Esophagus muscularis mucosa (tissue), 4 donors: ENCODE measurements around the gene SLC16A5. TPM values are rescaled to one million over a fixed set of nuclear protein-coding genes. Genes with fewer than 3 reads are reported as not detected.

Source experiments
- DNase-seq: peaks from one replicate; pipeline ENCODE4 v3.0.0-alpha.2; 2017; ENCODE audit errors: extremely low spot score
- H3K27ac ChIP-seq, 4 donors: fragments of 200-600 bp; sonication (generic); replicated peaks in 1 of 4; 1 replicate in 3 of 4; 2 replicates in 1 of 4; pipeline ENCODE4 v1.5.1; 2016 to 2019; ENCODE audit warnings: mild to moderate bottlenecking in 1 of 4
- H3K27me3 ChIP-seq, 4 donors: fragments of 200-600 bp; sonication (generic); one replicate each; pipeline versions ENCODE4 v1.5.1 to v1.6.0; 2016 to 2019
- H3K36me3 ChIP-seq, 4 donors: fragments of 200-600 bp; sonication (generic); one replicate each; pipeline ENCODE4 v1.5.1; 2016 to 2019
- H3K4me1 ChIP-seq, 4 donors: fragments of 200-600 bp; sonication (generic); one replicate each; pipeline ENCODE4 v1.5.1; 2016 to 2019
- H3K4me3 ChIP-seq, 4 donors: fragments of 200-600 bp; sonication (generic); 1 replicate in 2 of 4; 2 replicates in 2 of 4; pipeline ENCODE4 v1.5.1; 2016 to 2019; ENCODE audit warnings: mild to moderate bottlenecking in 4 of 4, moderate library complexity in 1 of 4
- H3K9me3 ChIP-seq, 4 donors: fragments of 200-600 bp; sonication (generic); 1 replicate in 3 of 4; 2 replicates in 1 of 4; pipeline ENCODE4 v1.5.1; 2016 to 2019
- EP300 ChIP-seq: sonication (generic); formaldehyde crosslinking; IDR thresholded peaks from one replicate; pipeline ENCODE4 v1.6.1; 2017; ENCODE audit warnings: antibody characterized with exemption
- POLR2A ChIP-seq: fragments of 450-650 bp; IDR thresholded peaks from one replicate; pipeline ENCODE4 v1.6.1; 2017; ENCODE audit warnings: antibody characterized with exemption, moderate library complexity, mild to moderate bottlenecking, low read depth
- POLR2AphosphoS5 ChIP-seq, 2 donors: sonication (generic); formaldehyde crosslinking; IDR thresholded peaks; one replicate each; pipeline ENCODE4 v1.6.1; 2017; ENCODE audit warnings: antibody characterized with exemption in 2 of 2
- WGBS: methylation state at CpG from one replicate; pipeline ENCODE4 v1.1.5; 2018; 5-methylcytosine and 5-hydroxymethylcytosine counted together
- intact Hi-C: fragments of 100-400 bp; cut with DNase I; formaldehyde crosslinking; loops from one replicate; pipeline ENCODE4 v1.15.1; 2023
- total RNA-seq, 4 donors: library from RNA; depleted of rRNA; stranded (reverse); fragments of >200 nt; gene quantifications; one replicate each; pipeline versions ENCODE4 v1.1.0 to v1.2.1, GENCODE V29; 2016
- TF ChIP-seq, protein P1 (sequence below), 3 experiments: fragments of 200-600 bp in 2 of 3; fragments of 450-650 bp in 1 of 3; sonication (generic) in 2 of 3; IDR thresholded peaks; one replicate each; pipeline ENCODE4 v1.5.1; 2017 to 2019; ENCODE audit warnings: antibody characterized with exemption in 3 of 3, mild to moderate bottlenecking in 2 of 3, moderate library complexity in 1 of 3

SLC16A5 gene
- total RNA-seq, 4 donors from 2014 or later = 3.8 to 9.7 (median 7.6) TPM

DNA sequence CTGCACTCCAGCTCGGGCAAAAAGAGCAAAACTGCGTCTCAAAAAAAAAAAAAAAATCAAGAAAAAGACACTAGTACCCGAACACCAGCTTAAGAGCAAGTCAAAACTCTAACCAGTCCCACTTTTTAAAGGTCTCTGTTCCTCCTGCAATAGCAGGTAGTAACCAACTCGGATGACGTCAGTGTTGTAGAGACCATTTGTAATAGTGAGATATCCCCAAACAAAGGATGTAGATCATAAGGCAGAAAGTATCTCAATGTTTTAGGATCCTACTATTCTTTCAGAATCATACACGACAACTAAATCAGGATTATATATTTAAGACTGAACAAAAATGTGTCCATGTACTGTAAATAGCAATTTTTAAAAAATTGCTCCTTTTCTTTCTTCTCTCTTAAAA lies 64.2 kb downstream of the SLC16A5 start:
- 86% methylated on average over 6 of the region's 6 CpGs for WGBS
- TF ChIP-seq EP300 = no peak
- no peak for TF ChIP-seq POLR2AphosphoS5 (IDR thresholded peaks at IDR 0.05)
- TF ChIP-seq, protein P1, sequence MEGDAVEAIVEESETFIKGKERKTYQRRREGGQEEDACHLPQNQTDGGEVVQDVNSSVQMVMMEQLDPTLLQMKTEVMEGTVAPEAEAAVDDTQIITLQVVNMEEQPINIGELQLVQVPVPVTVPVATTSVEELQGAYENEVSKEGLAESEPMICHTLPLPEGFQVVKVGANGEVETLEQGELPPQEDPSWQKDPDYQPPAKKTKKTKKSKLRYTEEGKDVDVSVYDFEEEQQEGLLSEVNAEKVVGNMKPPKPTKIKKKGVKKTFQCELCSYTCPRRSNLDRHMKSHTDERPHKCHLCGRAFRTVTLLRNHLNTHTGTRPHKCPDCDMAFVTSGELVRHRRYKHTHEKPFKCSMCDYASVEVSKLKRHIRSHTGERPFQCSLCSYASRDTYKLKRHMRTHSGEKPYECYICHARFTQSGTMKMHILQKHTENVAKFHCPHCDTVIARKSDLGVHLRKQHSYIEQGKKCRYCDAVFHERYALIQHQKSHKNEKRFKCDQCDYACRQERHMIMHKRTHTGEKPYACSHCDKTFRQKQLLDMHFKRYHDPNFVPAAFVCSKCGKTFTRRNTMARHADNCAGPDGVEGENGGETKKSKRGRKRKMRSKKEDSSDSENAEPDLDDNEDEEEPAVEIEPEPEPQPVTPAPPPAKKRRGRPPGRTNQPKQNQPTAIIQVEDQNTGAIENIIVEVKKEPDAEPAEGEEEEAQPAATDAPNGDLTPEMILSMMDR (IDR thresholded peaks at IDR 0.05) = no peak
- no peak for TF ChIP-seq POLR2A

DNA sequence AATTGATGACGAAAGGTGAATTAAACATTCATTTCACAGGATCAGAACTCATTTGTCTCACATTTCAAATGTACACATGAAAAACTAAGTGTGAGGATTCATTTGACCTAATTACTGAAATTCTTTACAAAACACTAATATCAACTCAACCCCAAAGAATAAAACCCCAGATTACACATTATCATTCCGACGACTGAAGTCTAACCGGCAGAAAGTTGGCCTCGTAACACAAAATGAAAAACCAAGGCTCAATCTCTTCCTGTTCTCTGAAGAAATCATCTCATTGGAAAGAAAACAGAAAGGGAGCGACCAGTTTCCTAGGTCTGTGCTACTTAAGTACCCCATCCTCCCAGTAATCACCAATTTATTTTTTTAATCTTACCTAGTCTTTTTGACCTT lies 64.8 kb downstream of the SLC16A5 start:
- Histone ChIP-seq H3K4me3 (no peak overlapping the region), H3K9me3 (no peaks in the 10 kb centered on the region), H3K4me1 (peaks cover 11 to 23% (median 21%) of the 10 kb centered on the region in 4 donors), H3K36me3 (peaks cover 0 to 10% (median 8%) of the 10 kb centered on the region in 4 donors), H3K27ac (no peak overlapping the region), H3K27me3 (no peaks in the 10 kb centered on the region)
- no peak for DNase-seq
- TF ChIP-seq POLR2A (no peak), POLR2AphosphoS5 (IDR thresholded peaks at IDR 0.05) (no peak), EP300 (no peak)
- TF ChIP-seq, protein P1 (IDR thresholded peaks at IDR 0.05) = no peak
- 84% methylated on average over 6 of the region's 6 CpGs for WGBS
- intact Hi-C loops = no loop called here

More for the DNA sequence above, 64.2 kb downstream of the SLC16A5 start:
- Histone ChIP-seq H3K4me1 (peaks cover 11 to 23% (median 21%) of the 10 kb centered on the region in 4 donors), H3K27ac (no peak overlapping the region), H3K36me3 (peaks cover 0 to 16% (median 14%) of the 10 kb centered on the region in 4 donors), H3K27me3 (no peaks in the 10 kb centered on the region), H3K4me3 (no peak overlapping the region), H3K9me3 (no peaks in the 10 kb centered on the region)
- intact Hi-C loops = no loop called here
- no peak for DNase-seq

DNA sequence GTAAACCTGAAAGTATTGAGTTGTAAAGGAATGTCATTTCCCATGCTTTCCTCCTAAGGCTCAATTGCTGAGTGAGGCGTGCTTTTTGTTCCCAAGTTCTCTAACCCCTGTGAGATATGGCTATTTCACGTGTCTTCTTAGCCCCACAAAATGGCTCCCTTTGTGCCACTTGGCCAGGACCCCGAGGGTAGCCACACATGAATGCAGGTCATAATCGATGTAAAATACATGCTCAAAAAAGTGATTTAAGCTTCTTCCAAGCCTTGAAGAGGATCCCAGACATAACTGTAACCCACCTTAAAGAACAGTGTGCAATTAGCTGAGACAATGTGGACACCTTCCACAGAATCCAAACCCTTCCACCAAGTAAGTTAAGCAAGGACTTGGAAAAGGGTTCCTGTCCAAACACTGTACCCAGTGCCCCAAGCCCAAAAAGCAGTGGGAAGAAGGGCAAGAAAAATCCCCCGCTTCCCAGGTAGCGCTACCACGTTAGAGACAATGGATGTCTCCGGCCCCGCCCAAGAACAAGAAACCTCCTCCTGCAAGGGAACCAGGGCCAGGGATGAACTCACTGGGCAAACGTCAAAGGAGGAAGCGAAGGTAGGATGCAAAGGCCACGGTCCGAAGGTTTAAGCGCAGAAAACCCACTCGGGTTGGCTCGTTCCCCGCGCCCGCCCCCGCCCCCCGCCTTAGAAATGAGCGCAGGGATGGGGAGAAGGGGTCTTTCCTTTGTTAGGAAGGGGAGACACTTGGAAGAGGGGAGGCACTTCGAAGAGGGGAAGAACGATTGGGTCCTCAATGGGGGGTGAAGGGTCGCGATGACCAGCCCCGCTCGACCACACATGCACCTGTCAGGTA lies 65.4 kb downstream of the SLC16A5 start:
- Histone ChIP-seq H3K4me1 (peaks cover 11 to 23% (median 21%) of the 10 kb centered on the region in 4 donors), H3K4me3 (peak overlapping the region; percentile 74 to 97 (median 87)), H3K9me3 (no peaks in the 10 kb centered on the region), H3K36me3 (peaks cover 0 to 4% (median 3%) of the 10 kb centered on the region in 4 donors), H3K27ac (no peak overlapping the region), H3K27me3 (no peaks in the 10 kb centered on the region)
- 7% methylated on average over 24 of the region's 28 CpGs for WGBS
- DNase-seq = no peak
- intact Hi-C loops = no loop called here
- TF ChIP-seq POLR2A (no peak), POLR2AphosphoS5 (IDR thresholded peaks at IDR 0.05) (no peak), EP300 (no peak)
- TF ChIP-seq, protein P1 (IDR thresholded peaks at IDR 0.05) = no peak

DNA sequence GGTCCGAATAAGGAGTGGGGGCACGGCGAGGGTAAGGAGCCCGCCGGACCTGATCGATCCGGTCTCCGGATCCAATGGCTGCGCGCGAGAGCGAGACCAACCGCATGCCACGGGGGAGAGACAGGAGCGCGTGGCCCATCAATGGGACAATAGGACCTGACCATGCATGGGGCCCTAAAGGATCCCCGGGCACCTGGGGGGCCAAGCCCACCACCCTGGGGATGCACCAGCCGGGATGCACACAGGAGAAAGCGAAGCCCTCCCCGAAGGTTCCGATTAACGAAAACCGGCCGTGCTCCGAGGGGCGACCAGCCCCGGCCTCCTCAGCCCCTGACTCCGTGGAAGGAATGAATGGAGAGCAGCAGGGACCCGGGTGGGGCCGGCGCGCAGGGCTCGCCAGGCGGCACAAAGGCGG lies 66.0 kb downstream of the SLC16A5 start:
- DNase-seq = no peak
- intact Hi-C loops = no loop called here
- H3K36me3 ChIP-seq = no peaks in the 10 kb centered on the region
- no peaks in the 10 kb centered on the region for H3K9me3 ChIP-seq
- 0% methylated on average over 15 of the region's 35 CpGs for WGBS
- peak overlapping the region; percentile 60 to 86 (median 80) for H3K27ac ChIP-seq
- H3K27me3 ChIP-seq = no peaks in the 10 kb centered on the region
- TF ChIP-seq, protein P1 (IDR thresholded peaks at IDR 0.05) = no peak
- TF ChIP-seq EP300 = no peak
- TF ChIP-seq POLR2A = no peak
- no peak for TF ChIP-seq POLR2AphosphoS5 (IDR thresholded peaks at IDR 0.05)
- peak overlapping the region; percentile 74 to 97 (median 87) for H3K4me3 ChIP-seq
- H3K4me1 ChIP-seq = peaks cover 11 to 23% (median 21%) of the 10 kb centered on the region in 4 donors
